Measurements from ENCODE around the gene SLC28A1.
"Not testable (repeated sequence)": the region's sequence is repeated elsewhere in the genome, so short reads cannot be mapped to it uniquely, and the experiment has no call there.

The SLC28A1 gene

DNA sequence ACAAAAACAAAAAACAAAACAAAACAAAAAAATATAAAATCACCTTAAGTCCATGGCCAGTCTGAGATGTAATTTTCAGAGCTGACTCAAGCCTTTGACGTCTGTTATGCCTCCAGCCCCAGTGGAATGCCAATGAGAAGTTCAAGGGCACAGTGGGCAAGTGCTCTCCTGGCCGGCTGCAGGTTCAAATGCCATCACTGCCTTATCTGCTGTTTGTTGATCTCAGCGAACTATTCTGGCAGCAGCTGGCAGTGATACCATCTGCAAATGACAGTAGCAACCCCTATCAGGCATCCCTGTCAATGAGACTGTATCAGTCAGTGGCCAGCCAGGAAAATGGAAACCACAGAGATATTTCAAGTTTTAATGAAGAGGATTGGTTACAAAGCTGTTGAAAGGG lies 86.4 kb downstream of the SLC28A1 start:
- no peak for DNase-seq (ENCODE audit: low read depth)

DNA sequence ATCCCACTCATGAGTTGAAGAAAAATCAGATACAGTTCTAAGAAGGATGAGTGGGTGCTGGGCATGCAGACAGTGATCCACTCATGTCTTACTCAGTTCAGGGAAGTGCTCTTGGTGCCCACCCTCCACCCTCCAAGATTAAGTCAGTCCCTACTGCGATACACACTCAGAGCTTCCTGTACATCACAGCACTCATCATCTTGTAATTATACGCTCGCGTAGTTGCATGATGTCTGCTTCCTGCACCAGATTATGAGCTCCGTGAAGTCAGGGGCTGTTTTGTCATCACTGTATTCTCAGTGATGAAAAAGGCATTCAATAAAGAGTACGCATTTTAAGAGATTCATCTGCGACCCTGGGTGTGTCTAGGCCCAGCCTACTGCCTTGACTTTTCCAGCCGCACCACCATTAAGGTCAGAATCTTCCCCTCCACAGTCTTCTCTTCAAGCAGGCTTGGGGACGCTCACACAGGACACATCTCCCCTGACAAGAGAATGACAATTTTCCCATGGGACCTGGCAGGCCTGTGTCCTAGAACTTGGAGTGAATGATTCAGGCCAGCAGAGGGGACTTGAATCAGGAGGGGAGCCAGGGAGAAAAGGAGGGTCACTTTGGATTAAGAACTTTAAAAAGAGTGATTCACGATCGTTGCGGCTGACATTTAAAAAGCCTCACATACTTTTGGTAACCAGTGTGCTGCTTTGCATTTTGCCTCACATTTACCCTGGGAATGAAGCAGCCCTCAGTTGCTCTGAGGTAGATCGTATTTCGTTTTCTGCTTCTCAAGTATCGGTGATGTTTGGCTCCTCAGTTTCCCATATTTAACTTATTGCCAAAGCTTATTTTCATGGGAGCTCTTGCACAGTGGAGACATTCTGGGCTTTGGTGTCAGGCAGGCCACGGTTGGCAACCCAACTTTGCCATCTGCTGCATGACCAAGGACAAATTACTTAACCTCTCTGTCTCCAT lies 89.3 kb downstream of the SLC28A1 start:
- no peak for DNase-seq (ENCODE audit: low read depth)

DNA sequence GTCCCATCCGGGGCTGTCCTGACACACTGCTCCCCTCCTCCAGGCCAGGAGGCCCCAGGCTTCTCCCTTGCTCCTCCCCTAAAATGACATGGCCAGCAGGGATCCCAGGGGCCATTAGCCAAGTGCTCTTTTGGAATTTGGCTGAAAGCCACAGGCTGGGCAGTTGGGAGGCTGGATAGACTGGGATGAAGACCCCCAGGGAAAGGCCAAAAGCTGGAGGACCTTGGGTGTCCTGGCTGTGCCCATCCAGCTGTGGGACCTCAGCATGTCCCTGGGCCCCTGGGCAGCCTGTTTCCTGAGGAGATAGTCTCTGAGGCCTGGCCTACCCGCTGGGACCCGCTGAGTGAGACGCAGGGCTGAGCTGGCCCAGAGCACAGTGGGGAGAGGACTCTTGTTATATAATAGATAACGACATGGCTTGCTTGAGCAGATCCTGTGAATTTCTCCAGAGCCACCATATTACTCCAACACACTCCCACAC lies 91.4 kb downstream of the SLC28A1 start:
- DNase-seq (ENCODE audit: low read depth) = no peak

DNA sequence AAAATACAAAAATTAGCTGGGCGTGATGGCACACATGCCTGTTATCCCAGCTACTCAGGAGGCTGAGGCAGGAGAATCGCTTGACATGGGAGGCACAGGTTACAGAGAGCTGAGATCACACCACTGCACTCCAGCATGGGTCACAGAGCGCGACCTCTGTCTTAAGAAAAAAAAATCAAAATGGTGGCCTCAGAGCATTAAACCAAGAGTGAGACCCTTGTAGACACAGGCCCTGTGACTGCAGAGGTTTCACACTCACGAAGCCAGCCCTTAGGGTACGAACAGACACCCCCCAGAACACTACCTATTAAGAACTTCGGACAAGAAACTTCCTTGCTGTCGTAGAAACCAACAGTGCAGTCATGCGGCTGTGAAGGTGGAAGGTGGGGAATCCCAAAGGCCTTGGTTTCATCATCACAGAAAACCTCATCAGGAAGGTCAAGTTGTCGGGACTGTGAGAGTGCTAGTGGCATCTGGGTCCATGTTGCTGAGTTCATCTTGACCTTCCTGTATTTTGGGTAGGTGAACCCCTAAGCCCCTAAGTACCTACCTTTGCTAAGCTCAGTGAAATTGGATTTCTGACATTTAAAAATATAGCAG lies 92.4 kb downstream of the SLC28A1 start:
- no peak for DNase-seq (ENCODE audit: low read depth)

DNA sequence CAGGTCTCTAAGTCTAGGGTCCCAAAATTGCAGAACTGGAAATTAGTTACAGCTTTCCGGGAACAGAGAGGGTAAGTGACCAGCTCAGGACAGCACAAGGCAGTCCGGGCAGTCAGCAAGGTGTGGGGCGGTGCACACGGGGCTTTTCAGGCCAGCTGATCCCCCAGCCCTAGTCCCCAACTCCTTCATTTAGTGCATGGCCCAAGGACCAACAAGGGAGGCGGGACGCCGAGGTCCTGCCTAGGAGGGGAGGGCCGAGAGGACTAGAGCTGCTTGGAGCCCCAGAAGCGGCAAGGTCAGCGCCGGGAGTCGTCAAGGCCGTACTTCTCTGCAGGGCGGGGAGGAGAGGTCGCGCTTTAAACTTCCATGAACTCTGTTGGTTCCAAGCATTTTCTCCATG lies 95.2 kb downstream of the SLC28A1 start:
- DNase-seq (ENCODE audit: low read depth) = no peak

DNA sequence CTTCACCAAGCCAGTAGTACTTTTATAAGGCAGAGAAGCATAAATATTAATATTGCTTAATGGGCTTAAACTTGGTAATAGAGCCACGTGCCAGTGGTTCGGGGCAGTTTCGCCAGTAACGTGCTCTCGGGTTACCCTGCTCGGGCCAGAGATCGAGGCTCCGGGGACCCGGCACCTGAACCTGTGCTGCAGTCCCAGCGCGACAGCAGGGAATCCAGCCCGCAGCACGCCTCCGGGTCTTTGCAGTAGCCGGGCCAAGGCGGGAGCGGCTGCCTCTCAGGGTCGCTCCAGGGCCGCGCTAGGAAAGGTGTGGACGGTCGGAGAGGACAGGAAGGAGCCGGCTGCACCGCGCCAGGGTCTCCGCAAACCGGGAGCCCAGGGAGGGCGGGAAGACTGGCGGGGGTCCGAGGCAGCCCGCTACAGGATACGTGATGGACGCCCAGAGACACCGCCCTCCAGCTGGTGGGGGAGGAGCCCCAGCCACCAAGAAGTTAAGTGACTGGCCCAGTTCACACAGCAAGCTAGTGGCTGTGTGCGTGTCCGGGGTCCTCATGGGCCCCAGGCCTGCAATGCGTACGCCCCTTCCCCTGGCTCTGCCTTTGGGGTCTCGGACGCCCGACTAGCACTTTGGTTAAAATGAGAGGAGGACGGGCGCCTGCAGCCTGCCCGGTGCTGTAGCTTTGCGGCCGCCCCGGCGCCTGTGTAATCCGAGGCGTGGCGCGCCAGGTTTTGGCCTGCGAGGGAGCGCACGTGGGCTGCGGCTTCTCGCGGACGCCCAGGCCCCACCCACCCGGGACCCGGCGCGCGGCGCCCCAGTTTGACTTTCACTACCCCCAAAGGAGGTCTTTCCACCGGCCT lies 96.0 kb downstream of the SLC28A1 start:
- DNase-seq (ENCODE audit: low read depth) = peak; percentile 85

DNA sequence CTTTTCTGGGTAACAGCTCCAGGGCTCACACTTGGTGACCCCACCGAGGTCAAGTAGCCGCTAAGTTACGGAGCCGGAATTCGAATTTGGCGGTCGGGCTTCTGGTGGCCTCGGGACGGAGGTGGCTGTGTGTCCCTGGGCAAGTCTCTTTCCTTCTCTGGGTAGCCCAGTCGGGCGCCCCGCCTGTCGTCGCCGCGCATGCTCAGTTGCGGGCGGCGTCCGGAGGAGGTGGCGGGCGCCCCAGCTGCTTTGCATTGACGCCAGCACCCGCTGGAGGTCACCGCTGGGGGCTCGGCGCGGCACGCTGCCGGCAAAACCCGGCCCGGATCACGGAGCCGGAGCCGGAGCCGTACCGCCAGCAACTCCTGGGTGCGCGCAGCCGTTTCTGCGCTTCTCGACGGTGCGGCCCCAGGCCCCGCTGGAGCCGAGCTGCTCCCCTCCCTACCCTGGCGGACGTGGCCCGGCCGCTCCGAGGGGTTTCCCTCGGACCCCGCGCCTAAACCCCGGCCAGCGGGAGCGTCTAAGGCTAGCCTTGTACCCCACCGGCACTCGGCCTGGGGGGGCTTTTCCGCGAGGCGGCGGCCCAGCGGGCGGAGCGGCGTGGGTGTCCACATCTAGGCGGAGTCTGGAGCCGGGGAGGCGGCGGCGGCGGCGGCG lies 96.7 kb downstream of the SLC28A1 start:
- DNase-seq (ENCODE audit: low read depth) = peak; percentile 95

DNA sequence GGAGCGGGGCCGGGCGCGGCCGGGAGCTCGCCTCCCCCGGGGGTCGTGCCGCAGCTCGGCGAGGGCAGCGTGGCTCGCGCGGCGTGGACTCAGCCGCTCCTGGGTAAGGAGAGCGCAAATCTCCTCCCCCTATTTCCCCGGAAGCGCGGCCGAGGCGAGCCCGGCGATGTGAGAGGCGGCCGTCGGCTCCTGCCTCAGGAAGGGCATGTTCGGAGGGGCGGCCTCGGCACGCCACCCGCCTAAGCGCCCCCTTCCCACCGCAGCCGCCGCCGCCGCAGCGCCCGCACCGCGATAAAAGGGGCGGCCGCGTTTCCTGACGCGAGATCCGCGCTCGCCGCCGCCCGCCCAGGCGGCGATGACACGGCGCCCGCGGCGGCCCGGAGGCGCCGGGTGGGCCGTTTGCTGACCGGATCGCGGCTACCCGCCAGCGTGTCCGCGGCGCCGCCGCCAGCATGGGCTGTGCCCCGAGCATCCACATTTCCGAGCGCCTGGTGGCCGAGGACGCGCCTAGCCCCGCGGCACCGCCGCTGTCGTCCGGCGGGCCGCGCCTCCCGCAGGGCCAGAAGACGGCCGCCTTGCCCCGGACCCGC lies 97.3 kb downstream of the SLC28A1 start, which contains the start of gene PDE8A:
Gene PDE8A (plus strand): TSS at position 146 of the 590 bp plus-strand sequence. CDS start 307 bp downstream, at position 453.
- DNase-seq (ENCODE audit: low read depth) = peak; percentile 43

DNA sequence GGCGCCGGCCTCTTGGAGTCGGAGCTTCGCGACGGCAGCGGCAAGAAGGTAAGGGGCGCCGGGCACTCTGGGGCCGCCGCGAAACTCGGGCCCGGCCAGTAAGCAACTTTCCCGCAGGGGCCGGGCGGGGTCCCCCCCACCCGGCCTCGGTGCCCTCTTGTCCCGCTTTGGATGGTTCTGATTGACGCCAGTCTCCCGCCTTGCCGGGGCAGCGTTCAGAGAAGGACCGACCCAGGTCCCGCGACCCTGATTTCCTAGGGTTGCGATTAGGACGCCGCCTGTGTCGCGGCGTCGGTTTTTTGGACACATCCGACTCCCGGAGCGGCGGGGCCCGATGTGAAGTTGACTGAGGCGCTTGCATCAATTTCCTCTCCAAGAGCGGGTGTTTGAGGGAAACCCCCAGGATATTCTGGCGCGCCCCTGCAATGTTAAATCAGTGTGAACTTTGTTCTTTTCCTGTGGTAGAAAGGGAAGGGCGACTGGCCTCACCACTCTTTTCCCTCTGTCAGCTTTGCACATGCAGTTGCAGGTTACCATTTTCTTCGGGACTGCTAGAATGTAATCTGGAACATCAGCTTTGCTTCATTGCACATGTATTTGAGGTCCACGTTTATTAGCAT lies 97.9 kb downstream of the SLC28A1 start:
- no peak for DNase-seq (ENCODE audit: low read depth)

DNA sequence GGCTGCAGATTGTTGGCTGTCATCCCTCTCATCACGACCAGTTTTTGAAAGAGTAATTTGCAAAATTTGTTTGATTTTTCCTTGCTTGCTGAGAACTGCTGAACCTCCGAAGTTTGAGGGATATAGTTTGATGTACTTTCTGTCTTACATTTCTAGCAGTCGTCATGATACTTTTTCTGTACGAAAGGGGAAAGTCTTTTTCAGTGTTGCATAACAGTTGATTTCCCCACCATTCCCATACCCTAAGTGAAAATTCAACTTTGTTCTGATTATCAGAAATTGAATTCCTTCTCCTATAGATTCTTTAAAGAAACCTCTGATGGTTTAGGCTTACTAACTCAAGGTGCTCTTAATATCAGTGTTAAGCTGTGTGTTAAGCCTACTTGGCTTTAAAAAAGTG lies 98.8 kb downstream of the SLC28A1 start:
- DNase-seq (ENCODE audit: low read depth) = no peak

DNA sequence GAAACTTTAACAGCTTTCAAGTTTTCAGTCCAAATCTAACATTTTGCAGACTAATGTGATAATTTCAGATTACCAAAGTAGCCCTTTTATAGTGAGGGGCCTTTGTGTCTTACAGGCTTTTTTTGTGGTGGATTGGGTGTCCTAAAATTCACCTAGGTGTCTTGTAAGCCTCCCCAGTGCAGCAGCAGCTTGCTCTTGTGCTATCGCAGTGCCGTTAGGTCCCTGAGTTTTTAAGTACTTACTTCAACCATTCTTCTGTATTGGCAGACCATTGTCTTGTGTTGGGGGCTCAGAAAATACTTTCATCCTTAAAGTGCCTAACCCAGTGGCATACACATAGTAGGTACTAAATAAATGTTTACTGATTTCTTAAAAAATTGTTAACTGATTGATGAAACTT lies 99.2 kb downstream of the SLC28A1 start:
- no peak for DNase-seq (ENCODE audit: low read depth)

DNA sequence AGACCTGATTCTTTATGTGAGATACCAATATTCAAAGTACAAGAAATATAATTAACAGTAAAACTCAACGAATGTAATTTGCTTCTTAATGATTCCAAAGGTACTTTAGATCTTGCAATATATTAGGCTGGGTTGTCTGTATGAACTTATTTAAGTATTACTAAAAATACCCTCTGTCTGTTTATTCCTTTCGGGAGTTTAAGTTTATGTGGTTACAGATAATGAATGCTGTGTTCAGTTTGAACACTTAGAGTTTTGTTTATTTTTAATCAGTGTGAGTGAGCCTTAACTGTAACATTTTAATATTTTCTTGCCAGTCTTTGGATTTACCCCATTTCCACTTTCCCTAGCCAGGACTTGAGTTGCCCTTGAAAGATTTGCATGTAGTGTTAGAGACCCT lies 100.7 kb downstream of the SLC28A1 start:
- DNase-seq (ENCODE audit: low read depth) = no peak

DNA sequence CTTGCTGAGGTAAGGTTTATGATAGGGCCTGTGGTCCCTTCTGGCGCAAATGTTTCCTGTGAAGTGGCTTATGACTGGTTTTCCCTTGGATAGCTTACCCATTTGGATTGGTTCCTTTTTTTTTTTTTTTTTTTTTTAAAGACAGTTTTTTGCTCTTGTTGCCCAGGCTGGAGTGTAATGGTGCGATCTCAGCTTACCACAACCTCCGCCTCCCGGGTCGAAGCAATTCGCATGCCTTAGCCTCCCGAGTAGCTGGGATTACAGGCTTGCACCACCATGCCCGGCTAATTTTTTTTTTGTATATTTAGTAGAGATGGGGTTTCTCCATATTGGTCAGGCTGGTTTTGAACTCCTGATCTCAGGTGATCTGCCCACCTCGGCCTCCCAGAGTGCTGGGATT lies 102.9 kb downstream of the SLC28A1 start:
- not testable (repeated sequence) for DNase-seq (ENCODE audit: low read depth)

DNA sequence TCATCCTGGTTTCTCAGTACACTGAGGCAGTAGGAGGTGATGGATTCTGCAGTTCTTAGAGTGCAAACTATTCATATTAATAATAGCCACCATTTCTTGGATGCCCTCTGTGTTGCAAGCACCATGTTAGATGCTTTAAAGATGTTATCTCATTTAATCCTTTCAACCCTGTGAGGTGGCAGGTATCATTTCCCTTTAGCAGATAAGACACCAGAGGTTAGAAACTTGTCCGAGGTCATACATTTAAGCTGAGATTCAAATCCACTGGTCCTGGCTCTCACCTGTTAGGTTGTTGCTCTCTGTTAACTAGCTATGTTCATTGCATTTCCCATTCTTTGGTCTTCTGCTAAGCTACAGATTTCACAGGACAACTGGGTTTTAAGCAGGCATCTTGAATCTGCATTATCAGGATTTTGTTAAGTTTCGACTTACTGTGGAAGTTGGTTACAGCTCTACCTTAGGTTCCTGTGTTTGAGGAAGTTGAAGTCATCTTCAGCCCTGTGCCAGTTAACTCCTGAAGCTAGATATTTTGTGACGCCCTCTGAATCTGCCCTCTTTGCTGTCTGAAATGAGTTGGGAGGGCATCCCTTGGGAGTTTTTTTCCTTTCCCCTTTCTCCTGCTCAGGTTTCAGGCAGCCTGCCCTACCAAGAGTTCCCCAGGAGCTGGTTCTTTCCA lies 103.6 kb downstream of the SLC28A1 start:
- no peak for DNase-seq (ENCODE audit: low read depth)

DNA sequence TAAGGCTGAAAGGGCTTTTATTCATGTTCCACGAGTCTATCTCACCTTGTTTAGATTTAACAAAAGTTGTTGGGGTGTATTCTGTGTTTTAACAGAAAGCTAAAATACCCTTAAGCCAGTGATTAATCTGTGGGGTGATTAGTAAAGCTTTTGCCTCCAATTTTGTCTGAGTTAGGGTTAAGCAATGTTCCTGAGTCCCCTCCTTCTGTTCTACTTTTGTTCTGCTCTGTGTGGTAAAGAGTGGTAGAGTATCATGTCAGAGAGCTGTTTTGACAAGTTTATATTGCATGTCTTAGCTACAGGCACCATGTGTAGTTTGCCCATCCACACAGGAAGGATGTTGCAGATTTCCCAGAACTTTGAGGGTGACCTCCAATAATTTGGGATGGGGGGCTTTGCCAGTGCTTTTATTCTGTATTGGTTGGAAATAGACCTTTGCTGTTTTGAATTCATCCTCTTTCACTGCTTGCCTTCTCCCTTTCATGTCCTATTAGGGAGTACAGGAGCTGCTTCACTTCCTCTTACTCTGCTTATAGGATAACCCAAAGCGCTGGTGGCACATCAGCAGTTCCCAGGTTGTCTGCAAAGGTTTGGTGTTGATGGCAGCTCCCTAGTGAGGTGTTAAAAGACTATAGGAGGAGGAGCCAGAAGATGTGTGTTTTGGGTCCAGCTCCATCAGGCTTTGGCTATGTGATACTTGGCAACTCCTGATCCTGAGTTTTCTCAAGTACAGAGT lies 104.6 kb downstream of the SLC28A1 start:
- no peak for DNase-seq (ENCODE audit: low read depth)

DNA sequence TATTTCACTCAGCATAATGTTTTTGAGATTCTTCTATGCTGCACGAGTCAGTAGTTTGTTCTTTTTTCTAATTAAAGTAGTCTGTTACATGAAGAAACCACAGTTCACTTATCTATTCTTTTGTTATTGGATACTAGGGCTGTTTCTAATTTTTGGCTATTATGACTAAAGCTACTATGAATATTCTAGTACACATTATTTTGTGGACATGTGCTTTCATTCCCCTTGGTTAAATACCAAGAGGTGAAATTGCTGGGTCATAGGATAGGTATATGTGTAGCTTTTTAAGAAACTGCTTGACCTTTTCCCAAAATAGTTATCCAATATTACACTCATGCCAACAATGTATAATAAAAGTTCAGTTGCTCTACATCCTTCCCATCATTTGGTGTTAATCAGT lies 106.0 kb downstream of the SLC28A1 start:
- DNase-seq (ENCODE audit: low read depth) = no peak

DNA sequence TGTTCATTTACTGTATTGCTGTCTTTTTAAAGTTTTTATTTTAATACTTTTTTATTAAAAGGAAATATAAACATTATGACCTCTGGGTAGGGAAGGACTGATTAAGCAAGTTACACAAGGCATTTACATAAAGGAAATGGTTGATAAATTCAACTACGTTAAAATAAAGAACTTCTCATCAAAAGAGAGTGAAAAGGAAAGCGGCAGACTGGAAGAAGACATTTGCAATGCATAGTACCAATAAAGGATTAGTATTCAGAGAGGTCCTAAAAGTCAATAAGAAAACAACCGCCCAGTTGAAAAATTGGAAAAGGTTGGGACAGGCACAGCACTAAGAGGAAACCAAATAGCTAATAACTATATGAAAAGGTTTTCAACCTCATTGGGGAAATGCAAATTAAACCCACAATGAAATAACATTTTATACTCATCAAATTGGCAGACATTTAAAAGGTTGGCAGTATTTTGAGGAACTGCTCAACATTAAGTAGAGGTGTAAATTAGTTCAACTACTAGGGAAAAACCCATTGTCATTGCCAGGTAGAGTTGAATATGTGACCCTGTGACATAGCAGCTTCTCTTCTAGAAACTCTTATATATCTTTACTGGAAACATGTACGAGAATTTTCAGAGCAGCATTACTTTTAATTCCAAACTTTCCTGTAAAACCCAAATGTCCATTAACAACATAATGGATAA lies 106.7 kb downstream of the SLC28A1 start:
- DNase-seq (ENCODE audit: low read depth) = no peak

DNA sequence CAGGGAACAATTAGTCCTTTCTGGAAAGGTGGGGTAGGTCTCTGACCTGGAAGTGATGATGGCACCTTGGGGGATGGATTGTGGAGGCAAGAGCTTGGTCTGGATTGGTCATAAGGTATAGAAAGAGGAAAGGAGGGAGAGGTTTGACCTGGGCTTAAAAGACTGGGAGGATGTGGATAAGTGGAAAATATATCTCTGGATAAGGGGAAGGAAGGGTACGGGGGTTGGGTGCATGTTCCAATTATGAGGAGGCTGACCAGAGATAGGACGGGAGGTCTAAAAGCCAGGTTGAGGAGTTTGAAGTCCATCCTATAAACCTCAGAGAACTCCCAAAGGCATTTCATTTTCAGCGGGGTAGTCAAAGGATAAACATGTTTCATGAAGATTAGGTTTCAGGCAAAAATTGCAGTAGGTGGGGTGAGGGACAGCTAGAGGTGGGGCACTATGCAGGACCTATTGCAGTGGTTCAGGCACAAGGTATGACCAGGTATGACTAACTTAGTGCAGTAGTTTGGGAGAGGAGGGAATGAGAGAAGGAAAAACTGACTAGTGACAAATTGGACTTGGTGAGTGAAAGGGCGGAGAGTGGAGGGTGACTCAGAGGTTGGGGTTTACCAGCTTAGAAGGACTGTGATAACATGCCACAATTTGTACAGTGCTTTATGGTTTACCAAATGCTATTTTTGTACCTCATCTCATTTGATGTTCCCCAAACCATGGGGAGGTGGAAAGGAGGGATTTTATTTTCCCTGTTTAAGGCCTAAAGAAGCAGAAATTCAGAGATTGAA lies 107.9 kb downstream of the SLC28A1 start:
- peak; percentile 89 for DNase-seq (ENCODE audit: low read depth)
